GM21825 (cell line): Measurements from ENCODE around the gene CRTC1.

Source experiments
- ATAC-seq: cut with Tn5 transposase; IDR thresholded peaks from one replicate; pipeline ENCODE4 v1.9.1; 2021; ENCODE audit warnings: mild to moderate bottlenecking, moderate library complexity; ENCODE audit not compliant: unreplicated experiment

Gene CRTC1

GRCh38 chr19:18743784-18744418, 60.4 kb downstream of the CRTC1 start:
- no peak for ATAC-seq

- ATAC-seq = no peak
These were observed 61.7 kb downstream of the CRTC1 start for GRCh38 chr19:18745012-18745735.

GRCh38 chr19:18745931-18746330, 62.5 kb downstream of the CRTC1 start:
- ATAC-seq = no peak

- ATAC-seq = no peak
These were observed 63.2 kb downstream of the CRTC1 start for GRCh38 chr19:18746401-18747325.

- no peak for ATAC-seq
These were observed 66.1 kb downstream of the CRTC1 start for GRCh38 chr19:18749362-18750231.

GRCh38 chr19:18750295-18750970, 67.0 kb downstream of the CRTC1 start:
- ATAC-seq = no peak

GRCh38 chr19:18751571-18751970, 68.1 kb downstream of the CRTC1 start:
- ATAC-seq = no peak

GRCh38 chr19:18754501-18754900, 71.0 kb downstream of the CRTC1 start:
- ATAC-seq = no peak

- ATAC-seq = no peak
These were observed 73.4 kb downstream of the CRTC1 start for GRCh38 chr19:18756896-18757295.

- ATAC-seq = no peak
These were observed 76.0 kb downstream of the CRTC1 start for GRCh38 chr19:18759304-18759994.

GRCh38 chr19:18759995-18760426, 76.5 kb downstream of the CRTC1 start:
- no peak for ATAC-seq

- no peak for ATAC-seq
These were observed 77.2 kb downstream of the CRTC1 start for GRCh38 chr19:18760440-18761383.

GRCh38 chr19:18761531-18762110, 78.1 kb downstream of the CRTC1 start:
- ATAC-seq = no peak

GRCh38 chr19:18762125-18763023, 78.9 kb downstream of the CRTC1 start:
- no peak for ATAC-seq

GRCh38 chr19:18763674-18764590, 80.5 kb downstream of the CRTC1 start:
- ATAC-seq = no peak

- no peak for ATAC-seq
These were observed 81.1 kb downstream of the CRTC1 start for GRCh38 chr19:18764591-18765051.
